ENCODE results near the gene ACBD4.

ACBD4 gene

DNA sequence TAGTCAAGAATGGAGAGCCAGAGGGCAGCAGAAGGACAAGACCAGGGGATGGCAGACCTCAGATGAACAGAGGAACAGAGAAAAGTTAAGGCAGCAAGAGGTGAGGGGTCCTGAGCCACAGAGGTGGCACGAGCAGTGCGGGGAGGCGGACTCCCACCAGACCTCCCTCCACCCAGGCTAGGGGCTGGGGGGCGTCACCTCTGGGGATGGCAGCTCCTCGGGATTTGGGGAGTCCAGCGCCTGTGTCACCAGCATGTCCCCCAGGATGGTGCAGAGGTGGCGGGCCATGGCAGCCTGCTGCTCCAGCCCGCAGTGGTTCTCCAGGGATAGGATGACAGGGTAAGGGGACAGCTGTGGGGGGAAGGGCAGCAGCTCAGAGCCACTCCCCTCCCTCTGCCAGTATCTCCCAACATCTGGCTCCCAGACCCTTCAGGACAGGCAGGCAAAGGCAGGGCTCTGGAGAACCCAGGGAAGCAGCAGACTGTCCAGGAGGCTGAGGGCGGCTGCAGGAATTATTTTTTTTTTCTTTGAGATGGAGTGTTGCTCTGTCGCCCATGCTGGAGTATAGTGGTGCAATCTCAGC lies 19.0 kb upstream of the ACBD4 start:
- TF ChIP-seq ZNF169 (tag by site-specific recombination; IDR thresholded peaks at IDR 0.05) (no peak), ZNF114 (tag by site-specific recombination; IDR thresholded peaks at IDR 0.05) (no peak), GLIS2 (tag by site-specific recombination; IDR thresholded peaks at IDR 0.05) (peak; percentile 33; the same call in 1 of the 2 replicates), ZNF146 (tag by site-specific recombination; IDR thresholded peaks at IDR 0.05) (no peak)
- Histone ChIP-seq H3K4me1 (ENCODE audit: control insufficient read depth, insufficient read depth, low read length) (no peaks in the 10 kb centered on the region), H3K9me3 (ENCODE audit: control insufficient read depth, insufficient read depth, low read depth, low read length) (no peaks in the 10 kb centered on the region), H3K36me3 (ENCODE audit: control insufficient read depth in 2 of 2, insufficient read depth in 1 of 2, low read length in 2 of 2) (peaks cover 0 to 58% of the 10 kb centered on the region in 2 experiments; a peak in 1 of 3 replicates), H3K4me3 (ENCODE audit: low read depth, low read length) (no peak overlapping the region), H3K27ac (ENCODE audit: extremely low read depth, low read depth, low read length) (no peak overlapping the region)
- ChIA-PET POLR2A (no interaction called here), CTCF (interaction anchor here (1.0 to 5.9 kb wide), 6 partner anchors 13 to 81 kb away, joined by 3 to 28 read pairs (median 6); partner anchors contain the start of genes ACBD4 and PLCD3)

DNA sequence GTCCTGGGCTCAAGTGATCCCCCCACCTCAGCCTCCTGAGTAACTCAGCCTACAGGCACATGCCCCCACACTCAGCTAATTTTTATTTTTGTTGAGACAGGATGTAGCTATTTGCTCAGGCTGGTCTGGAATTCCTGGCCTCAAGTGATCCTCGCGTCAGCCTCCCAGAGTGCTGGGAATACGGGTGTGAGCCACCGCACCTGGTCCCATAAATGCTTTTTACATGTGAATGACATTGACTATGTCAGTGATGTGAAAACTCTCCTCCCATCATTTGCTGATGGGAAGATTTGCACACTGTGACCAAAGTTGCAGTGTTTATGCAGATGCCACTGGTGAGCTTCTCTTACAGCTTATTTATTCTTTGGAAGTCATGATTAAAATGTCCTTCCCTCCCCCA lies 18.2 kb upstream of the ACBD4 start:
- H3K27ac ChIP-seq (ENCODE audit: extremely low read depth, low read depth, low read length), result no peak overlapping the region
- CTCF ChIA-PET, result interaction anchor here (0.7 to 5.9 kb wide), 7 partner anchors 14 to 787 kb away, joined by 3 to 28 read pairs (median 6); partner anchors contain the start of genes ACBD4 and PLCD3

DNA sequence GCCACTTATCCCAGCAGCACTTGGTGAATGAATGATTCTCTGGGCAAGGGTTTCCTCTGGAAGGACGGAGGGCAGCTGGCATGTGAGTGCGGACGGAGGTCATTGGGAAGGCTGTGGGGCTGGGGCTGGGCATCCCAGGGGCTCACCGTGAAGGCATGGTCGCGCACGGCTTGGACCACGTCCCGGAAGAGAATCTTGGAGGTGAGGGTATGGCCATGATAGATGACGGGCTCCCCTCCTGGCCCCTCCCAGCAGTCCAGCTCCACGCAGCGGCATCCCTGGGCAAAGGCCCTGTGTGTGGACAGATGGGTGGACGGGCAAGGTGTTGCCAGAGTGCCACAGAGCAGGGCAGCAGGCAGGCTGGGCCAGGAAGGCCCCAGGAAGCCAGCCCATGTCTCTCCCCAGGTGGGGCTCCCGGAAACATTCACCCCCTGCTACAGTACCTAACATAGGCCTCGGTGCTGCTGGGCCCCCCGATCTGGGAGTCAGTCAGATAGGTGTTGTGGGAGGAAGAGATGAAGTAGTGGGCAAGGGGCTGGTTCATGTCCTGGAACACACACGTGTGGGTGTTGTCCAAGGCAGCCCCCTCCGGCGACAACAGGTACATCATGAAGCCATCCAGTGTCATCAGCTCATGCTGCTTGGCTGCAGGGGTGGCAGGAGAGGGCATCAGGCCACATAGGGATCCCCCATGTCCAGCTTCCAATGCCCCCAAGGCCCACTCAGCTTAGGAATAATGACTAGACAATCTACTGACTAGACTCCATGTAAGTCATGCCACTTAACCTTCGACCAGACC lies 17.4 kb upstream of the ACBD4 start:
- Histone ChIP-seq H3K4me3 (ENCODE audit: low read depth, low read length) (no peak overlapping the region), H3K4me1 (ENCODE audit: control insufficient read depth, insufficient read depth, low read length) (no peaks in the 10 kb centered on the region), H3K36me3 (ENCODE audit: control insufficient read depth in 2 of 2, insufficient read depth in 1 of 2, low read length in 2 of 2) (peaks cover 0 to 47% of the 10 kb centered on the region in 2 experiments; a peak in 1 of 3 replicates), H3K27ac (ENCODE audit: extremely low read depth, low read depth, low read length) (no peak overlapping the region), H3K9me3 (ENCODE audit: control insufficient read depth, insufficient read depth, low read depth, low read length) (no peaks in the 10 kb centered on the region)
- no peak for TF ChIP-seq ZNF350 (tag by site-specific recombination; IDR thresholded peaks at IDR 0.05)
- TF ChIP-seq, protein P1, sequence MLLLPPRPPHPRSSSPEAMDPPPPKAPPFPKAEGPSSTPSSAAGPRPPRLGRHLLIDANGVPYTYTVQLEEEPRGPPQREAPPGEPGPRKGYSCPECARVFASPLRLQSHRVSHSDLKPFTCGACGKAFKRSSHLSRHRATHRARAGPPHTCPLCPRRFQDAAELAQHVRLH (tag by site-specific recombination; IDR thresholded peaks at IDR 0.05), result no peak
- TF ChIP-seq ZNF76 (tag by site-specific recombination; IDR thresholded peaks at IDR 0.05; ENCODE audit: borderline replicate concordance, low read depth), result no peak
- TF ChIP-seq ZNF777 (tag by site-specific recombination; IDR thresholded peaks at IDR 0.05; ENCODE audit: borderline replicate concordance), result no peak
- no peak for TF ChIP-seq ZNF175 (tag by site-specific recombination; IDR thresholded peaks at IDR 0.05)
- no peak for TF ChIP-seq ZNF404 (tag by site-specific recombination; IDR thresholded peaks at IDR 0.05)
- TF ChIP-seq, protein P2, sequence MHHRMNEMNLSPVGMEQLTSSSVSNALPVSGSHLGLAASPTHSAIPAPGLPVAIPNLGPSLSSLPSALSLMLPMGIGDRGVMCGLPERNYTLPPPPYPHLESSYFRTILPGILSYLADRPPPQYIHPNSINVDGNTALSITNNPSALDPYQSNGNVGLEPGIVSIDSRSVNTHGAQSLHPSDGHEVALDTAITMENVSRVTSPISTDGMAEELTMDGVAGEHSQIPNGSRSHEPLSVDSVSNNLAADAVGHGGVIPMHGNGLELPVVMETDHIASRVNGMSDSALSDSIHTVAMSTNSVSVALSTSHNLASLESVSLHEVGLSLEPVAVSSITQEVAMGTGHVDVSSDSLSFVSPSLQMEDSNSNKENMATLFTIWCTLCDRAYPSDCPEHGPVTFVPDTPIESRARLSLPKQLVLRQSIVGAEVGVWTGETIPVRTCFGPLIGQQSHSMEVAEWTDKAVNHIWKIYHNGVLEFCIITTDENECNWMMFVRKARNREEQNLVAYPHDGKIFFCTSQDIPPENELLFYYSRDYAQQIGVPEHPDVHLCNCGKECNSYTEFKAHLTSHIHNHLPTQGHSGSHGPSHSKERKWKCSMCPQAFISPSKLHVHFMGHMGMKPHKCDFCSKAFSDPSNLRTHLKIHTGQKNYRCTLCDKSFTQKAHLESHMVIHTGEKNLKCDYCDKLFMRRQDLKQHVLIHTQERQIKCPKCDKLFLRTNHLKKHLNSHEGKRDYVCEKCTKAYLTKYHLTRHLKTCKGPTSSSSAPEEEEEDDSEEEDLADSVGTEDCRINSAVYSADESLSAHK (tag by site-specific recombination; IDR thresholded peaks at IDR 0.05), result no peak
- TF ChIP-seq, protein P3, sequence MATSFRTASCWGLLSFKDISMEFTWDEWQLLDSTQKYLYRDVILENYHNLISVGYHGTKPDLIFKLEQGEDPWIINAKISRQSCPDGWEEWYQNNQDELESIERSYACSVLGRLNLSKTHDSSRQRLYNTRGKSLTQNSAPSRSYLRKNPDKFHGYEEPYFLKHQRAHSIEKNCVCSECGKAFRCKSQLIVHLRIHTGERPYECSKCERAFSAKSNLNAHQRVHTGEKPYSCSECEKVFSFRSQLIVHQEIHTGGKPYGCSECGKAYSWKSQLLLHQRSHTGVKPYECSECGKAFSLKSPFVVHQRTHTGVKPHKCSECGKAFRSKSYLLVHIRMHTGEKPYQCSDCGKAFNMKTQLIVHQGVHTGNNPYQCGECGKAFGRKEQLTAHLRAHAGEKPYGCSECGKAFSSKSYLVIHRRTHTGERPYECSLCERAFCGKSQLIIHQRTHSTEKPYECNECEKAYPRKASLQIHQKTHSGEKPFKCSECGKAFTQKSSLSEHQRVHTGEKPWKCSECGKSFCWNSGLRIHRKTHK (tag by site-specific recombination; IDR thresholded peaks at IDR 0.05), result no peak
- no peak for TF ChIP-seq ZNF239 (tag by site-specific recombination; IDR thresholded peaks at IDR 0.05)
- TF ChIP-seq ZNF48 (tag by site-specific recombination; IDR thresholded peaks at IDR 0.05), result no peak
- TF ChIP-seq ZNF311 (tag by site-specific recombination; IDR thresholded peaks at IDR 0.05; ENCODE audit: borderline replicate concordance), result no peak
- POLR2A ChIA-PET, result interaction anchor here (0.6 kb wide), 1 partner anchor 273 kb away, joined by 4 read pairs; no protein-coding TSS in a partner anchor
- CTCF ChIA-PET, result interaction anchor here (0.6 to 5.9 kb wide), 11 partner anchors 10 to 1160 kb away, joined by 3 to 28 read pairs (median 4); partner anchors contain the start of genes ACBD4 and PLCD3

More for the DNA sequence above, 18.2 kb upstream of the ACBD4 start:
- TF ChIP-seq ZNF169 (tag by site-specific recombination; IDR thresholded peaks at IDR 0.05) (no peak), ZNF777 (tag by site-specific recombination; IDR thresholded peaks at IDR 0.05; ENCODE audit: borderline replicate concordance) (no peak), ZNF830 (tag by site-specific recombination; IDR thresholded peaks at IDR 0.05; ENCODE audit: low read depth) (no peak), ZNF423 (tag by site-specific recombination; IDR thresholded peaks at IDR 0.05) (no peak), ZNF544 (tag by site-specific recombination; IDR thresholded peaks at IDR 0.05) (no peak)
- TF ChIP-seq, protein P4, sequence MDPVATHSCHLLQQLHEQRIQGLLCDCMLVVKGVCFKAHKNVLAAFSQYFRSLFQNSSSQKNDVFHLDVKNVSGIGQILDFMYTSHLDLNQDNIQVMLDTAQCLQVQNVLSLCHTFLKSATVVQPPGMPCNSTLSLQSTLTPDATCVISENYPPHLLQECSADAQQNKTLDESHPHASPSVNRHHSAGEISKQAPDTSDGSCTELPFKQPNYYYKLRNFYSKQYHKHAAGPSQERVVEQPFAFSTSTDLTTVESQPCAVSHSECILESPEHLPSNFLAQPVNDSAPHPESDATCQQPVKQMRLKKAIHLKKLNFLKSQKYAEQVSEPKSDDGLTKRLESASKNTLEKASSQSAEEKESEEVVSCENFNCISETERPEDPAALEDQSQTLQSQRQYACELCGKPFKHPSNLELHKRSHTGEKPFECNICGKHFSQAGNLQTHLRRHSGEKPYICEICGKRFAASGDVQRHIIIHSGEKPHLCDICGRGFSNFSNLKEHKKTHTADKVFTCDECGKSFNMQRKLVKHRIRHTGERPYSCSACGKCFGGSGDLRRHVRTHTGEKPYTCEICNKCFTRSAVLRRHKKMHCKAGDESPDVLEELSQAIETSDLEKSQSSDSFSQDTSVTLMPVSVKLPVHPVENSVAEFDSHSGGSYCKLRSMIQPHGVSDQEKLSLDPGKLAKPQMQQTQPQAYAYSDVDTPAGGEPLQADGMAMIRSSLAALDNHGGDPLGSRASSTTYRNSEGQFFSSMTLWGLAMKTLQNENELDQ (tag by site-specific recombination; IDR thresholded peaks at IDR 0.05; ENCODE audit: low read depth), result no peak
- Histone ChIP-seq H3K9me3 (ENCODE audit: control insufficient read depth, insufficient read depth, low read depth, low read length) (no peaks in the 10 kb centered on the region), H3K36me3 (ENCODE audit: control insufficient read depth in 2 of 2, insufficient read depth in 1 of 2, low read length in 2 of 2) (peaks cover 0 to 54% of the 10 kb centered on the region in 2 experiments; a peak in 1 of 3 replicates), H3K4me1 (ENCODE audit: control insufficient read depth, insufficient read depth, low read length) (no peaks in the 10 kb centered on the region), H3K4me3 (ENCODE audit: low read depth, low read length) (no peak overlapping the region)
- POLR2A ChIA-PET, result no interaction called here

Data from HEK293 (cell line).